GM18951 (cell line): ENCODE measurements around the gene TRIM72.
"Not testable (repeated sequence)": the region's sequence is repeated elsewhere in the genome, so short reads cannot be mapped to it uniquely, and the experiment has no call there.

Experiments used
- POLR2A ChIP-seq: IDR thresholded peaks from 4 replicates; pipeline ENCODE4 v1.6.1; 2011; ENCODE audit warnings: mild to moderate bottlenecking; ENCODE audit not compliant: insufficient read length, insufficient read depth; ENCODE audit errors: extremely low read depth
- in situ Hi-C: fragments of 300-500 bp; cut with MboI; formaldehyde crosslinking; loops from one replicate; pipeline ENCODE4 v1.12.0; 2022; ENCODE audit warnings: low sequenced_read_pairs, mixed read lengths, inconsistent platforms; ENCODE audit not compliant: unreplicated experiment

TRIM72 gene

DNA sequence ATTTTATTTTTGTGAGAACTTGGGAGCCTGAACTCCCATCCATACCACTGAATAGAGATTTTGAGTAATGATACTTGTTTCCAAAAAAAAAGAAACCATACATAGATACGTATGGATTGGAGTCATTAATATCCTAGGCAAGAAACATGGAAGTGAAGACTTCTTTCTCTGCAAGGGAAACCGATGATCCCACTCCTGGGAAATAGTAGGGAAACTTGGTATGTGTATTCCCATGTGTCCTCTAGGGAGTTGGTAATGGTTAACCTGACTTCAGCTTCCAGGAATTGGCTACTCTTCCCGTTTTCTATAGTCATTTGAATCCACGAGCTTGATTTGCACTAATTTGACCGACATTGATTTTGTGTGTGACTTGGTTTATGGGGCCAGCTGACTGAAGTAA is 28.6 kb upstream of the TRIM72 start:
- TF ChIP-seq POLR2A, result no peak
- in situ Hi-C loops, result no loop called here

DNA sequence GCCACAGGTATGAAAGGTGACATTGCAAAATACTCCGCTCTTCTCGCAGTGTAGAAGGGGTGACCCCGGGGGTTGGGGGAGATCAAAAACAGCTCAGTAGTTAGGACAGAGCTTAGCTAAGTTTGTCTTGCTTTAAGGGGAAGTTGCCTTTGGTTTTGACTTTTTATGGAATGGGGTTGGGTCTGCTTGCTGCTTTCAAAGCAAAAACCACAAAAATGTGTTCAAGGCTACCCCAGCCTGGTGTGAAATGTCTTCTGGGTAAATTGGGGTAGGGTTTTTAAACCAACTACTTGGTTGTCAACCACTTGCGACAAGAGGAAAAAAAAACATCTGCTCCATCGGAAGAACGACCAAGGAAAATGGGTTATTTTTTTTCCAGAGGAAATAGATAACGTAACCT is 27.7 kb upstream of the TRIM72 start:
- no peak for TF ChIP-seq POLR2A
- in situ Hi-C loops, result no loop called here

DNA sequence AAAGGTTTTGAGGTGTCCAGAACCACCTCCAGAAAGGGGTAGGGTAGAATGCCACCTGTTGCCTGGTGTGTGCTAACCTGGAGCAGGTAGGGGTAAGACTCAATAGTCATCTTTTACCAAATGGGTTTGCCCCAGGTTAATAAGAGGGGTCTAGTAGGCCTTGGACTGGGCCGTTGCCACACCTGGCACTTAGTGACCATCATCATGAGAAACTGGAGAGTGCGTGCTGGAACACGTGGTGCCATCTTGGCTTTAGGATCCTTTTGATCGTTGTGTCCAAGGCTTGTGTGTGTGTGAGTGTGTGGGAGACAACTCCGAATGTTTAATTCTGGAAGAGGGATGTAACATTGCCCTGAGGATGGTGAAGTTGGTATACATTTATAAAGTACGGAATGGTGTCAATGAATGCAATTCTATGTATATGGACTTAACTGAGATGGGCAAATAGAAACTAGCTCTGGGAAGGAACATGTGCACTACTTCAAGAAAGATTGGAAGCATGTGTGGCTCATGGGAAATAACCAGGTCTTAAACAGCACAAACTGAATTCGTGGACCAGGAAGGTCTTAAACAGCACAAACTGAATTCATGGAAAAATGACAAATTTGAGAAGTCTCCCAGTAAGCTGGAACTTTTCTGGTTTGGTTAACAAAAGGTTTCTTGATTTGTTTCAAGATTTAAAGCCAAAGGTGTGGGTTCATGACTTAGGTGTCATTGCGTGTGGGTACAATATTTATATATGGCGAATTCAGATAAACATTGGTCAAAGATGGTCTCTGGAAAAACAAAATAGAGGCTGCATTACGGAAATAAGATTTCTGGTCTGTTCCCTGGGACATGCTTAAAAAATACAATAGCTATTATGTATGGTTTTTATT is 26.8 kb upstream of the TRIM72 start:
- in situ Hi-C loops, result no loop called here
- TF ChIP-seq POLR2A, result no peak

DNA sequence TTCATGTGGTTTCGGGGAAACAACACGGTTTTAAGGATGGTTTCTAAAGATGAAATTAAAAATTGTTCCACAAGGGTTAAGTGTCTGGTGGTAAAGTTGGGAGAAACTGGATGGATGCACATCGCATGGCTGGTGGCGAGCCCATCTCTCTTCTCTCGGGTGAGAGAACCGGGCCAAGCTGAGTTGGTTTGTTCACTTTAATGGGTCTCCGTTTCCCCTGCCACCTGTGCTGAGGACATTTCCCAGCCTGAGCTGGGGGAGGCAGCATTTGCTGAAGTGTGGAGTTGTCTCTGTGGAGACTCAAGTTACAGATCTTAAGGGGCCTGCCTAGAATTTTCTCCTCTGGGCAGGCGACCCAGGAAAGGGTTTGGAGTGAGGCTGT is 26.1 kb upstream of the TRIM72 start:
- in situ Hi-C loops, result no loop called here
- no peak for TF ChIP-seq POLR2A

DNA sequence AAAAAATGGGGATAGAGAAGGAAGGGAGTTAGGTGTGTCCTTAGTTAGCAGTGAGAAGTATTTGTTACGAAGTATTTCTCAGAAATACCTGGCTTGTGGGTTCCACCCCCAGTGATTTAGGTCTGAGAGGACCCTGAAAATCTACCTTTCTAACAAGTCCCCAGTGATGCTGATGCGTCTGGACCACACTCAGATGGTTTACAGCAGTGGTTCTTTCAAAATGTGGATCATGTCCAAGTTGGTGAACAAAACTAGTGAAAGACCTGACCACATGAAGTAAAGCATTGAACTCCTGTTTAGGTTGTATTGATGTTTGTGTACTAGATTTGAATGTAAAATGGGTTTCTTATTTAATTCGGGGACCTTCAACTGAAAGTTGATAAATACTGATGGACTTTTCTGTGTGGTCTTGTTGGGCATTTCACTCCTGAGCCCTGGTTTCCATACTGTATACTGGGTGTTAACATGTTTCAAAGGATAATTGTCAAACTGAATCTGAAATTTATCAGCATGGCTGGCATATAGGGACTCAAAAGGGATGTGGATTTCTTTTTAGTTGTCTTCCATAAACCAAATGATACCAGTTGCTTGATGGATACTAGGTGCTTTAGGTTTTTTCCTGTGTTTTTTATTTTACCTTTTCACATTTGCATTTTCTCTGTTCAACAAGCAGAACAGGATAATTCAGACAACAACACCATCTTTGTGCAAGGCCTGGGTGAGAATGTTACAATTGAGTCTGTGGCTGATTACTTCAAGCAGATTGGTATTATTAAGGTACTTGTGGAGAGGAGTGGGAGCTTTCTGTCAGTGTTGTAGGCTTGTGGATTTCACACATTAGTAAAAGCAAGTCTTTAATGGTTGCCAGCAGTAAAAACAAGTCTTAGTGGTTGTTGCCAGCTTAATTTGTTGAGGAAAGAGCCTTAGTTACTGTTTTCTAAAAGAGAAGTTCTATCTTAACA is 25.2 kb upstream of the TRIM72 start:
- TF ChIP-seq POLR2A, result no peak
- in situ Hi-C loops, result no loop called here

DNA sequence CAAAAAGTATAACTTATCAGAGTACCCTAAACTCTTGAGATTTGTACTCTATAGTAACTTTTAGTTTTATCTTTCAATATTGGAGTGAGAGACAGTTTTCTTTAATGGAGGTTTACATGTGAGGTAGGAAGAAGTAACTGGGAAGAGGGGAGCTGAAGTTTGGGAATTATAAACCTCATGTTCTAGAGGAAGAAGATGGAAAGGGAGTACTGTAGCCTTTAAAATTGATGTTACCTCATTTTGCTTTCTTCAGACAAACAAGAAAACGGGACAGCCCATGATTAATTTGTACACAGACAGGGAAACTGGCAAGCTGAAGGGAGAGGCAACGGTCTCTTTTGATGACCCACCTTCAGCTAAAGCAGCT is 24.5 kb upstream of the TRIM72 start:
- in situ Hi-C loops, result no loop called here
- TF ChIP-seq POLR2A, result no peak

DNA sequence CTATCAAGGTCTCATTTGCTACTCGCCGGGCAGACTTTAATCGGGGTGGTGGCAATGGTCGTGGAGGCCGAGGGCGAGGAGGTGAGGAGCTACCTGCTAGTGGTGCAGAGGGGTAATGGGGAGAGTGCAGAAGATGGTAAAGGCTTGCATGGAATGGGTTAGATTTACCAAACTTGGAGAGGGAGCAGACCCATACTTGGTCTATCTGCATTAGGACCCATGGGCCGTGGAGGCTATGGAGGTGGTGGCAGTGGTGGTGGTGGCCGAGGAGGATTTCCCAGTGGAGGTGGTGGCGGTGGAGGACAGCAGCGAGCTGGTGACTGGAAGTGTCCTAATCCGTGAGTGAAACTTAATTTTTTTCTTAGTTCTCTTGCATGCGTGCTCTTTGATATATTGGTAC is 23.9 kb upstream of the TRIM72 start:
- in situ Hi-C loops, result no loop called here
- peak; percentile 14 for TF ChIP-seq POLR2A

DNA sequence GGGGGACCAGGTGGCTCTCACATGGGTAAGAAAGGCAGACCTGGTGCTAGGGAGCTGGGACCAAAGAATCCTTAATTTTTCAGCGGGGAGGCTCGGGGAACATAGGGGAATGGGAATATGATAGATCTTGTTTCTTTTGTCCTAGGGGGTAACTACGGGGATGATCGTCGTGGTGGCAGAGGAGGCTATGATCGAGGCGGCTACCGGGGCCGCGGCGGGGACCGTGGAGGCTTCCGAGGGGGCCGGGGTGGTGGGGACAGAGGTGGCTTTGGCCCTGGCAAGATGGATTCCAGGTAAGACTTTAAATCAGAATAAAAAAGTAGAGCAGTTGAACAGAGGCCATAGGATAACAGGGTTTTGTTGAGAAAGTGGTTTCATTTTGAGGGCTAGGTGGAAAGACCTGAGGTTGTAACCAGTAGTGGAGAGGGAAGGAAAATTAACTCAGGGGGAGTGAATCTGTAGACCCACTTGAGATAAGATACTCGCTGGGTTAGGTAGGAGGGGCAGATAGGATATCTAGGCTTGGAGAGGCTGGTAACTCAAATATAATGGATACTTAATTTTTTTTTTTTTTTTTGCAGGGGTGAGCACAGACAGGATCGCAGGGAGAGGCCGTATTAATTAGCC is 23.0 kb upstream of the TRIM72 start:
- in situ Hi-C loops, result no loop called here
- no peak for TF ChIP-seq POLR2A

DNA sequence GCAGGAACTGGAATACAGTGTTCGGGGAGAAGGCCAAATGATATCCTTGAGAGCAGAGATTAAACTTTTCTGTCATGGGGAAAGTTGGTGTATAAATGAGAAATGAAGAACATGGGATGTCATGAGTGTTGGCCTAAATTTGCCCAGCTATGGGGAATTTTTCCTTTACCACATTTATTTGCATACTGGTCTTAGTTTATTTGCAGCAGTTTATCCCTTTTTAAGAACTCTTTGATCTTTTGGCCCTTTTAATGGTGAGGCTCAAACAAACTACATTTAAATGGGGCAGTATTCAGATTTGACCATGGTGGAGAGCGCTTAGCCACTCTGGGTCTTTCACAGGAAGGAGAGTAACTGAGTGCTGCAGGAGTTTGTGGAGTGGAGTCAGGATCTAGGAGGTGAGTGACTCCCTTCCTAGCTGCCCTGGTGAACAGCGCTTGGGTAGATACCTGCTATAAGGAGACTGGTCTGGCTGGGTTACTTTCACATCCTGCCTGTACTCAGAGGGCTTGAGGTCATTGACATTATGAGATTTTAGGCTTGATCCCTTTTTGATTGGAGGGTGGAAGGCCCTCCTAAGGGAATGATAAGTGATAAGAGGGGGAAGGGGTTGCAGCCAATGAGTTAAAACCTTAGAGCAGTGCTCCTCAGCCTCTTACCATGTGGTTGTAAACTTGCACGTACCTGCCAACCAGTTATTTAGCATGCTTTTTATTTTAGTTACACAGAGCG is 22.1 kb upstream of the TRIM72 start:
- in situ Hi-C loops, result no loop called here
- TF ChIP-seq POLR2A, result no peak

DNA sequence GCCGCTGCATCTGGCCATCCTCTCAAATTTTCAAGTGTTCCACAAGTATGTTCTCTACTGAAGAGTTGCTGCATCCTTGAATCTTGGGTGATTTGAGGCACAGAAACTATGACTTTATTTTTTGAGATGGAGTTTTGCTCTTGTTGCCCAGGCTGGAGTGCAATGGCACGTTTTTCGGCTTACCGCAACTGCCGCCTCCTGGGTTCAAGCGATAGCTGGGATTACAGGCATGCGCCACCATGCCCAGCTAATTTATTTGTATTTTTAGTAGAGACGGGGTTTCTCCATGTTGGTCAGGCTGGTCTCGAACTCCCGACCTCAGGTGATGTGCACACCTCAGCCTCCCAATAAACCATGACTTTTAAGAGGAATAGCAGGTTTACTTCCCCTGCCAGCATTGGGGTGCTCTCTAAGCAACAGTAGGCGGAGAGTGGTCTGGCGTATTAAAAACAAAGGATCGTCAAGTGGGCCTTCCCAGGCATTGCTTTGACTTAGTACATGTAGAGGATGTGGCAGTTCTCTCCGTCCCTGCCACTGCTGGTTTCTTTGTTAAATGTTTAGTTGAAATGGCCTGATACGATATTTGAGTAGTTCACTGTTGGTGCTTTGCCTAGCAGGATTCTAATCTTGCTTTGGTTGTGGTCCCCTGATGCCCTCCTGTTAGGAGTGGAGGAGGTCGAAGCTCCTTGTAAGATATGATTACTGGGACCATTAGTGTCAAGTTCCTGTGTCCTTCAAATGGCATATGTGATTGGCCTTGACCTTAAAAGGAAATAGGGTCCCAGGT is 20.9 kb upstream of the TRIM72 start:
- in situ Hi-C loops, result no loop called here
- peak; percentile 8 for TF ChIP-seq POLR2A

DNA sequence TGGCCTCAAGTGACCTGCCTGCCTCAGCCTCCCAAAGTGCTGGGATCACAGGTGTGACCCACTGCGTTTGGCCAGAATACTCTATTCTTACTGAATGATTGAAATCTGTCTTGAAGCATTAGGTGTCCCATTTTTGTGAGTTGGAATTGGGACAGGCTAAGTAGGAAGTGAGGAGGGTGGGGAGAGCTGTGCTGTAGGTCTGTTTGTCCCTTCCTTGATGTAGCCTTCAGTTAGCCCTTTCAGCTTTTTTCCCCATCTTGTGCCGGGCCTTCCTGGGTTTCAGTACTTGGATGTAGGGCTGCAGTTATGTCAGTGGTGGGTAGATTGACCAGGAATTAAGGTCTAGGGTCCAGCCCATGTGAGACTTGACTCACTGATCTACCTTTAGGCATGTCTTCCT is 20.0 kb upstream of the TRIM72 start:
- in situ Hi-C loops, result no loop called here
- TF ChIP-seq POLR2A, result no peak

DNA sequence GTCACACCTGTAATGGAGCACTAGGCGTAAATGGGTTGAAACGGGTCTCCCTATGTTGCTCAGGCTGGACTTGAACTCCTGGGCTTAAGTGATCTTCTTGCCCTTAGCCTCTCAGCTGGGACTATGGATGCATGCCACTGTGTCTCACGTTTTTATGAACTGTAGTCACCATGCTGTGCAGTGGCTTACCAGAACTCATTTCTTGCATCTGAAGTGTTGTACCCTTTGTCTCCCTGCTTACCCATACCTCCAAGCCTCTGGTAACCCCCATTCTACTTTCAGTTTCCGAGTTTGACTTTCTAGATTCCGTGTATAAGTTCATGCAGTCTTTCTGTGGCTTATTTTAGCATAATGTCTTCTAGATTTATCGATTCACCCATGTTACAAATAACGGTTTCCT is 19.0 kb upstream of the TRIM72 start:
- in situ Hi-C loops, result no loop called here
- no peak for TF ChIP-seq POLR2A

DNA sequence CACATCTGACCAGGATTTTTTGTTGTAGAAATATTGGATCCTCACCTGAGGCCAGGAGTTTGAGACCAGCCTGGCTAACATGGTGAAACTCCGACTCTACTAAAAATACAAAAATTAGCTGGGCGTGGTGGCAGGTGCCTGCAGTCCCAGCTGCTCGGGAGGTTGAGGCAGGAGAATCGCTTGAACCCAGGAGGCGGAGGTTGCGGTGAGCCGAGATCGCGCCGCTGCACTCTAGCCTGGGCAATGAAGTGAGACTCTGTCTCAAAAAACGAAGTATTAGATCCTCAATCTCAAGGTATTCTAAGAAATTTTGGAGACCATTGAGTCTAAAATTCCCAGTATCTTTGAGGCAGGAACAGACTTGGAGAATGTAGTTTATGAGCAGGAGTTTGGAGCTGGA is 18.1 kb upstream of the TRIM72 start:
- in situ Hi-C loops, result not testable (repeated sequence)
